PFSK-1 (cell line): ENCODE results near the gene TCF12.

Source experiments
- POLR2AphosphoS5 ChIP-seq: IDR thresholded peaks from 2 replicates; pipeline ENCODE4 v1.6.1; 2012; ENCODE audit warnings: low read depth, mild to moderate bottlenecking, control low read depth, low read length, moderate library complexity
- REST ChIP-seq, 2 experiments: IDR thresholded peaks; 2 replicates each; pipeline versions ENCODE4 v1.6.1 to v1.8.0; 2011 to 2012; ENCODE audit warnings: low read depth in 2 of 2, low read length in 2 of 2, control low read depth in 1 of 2, inconsistent platforms in 1 of 2, mild to moderate bottlenecking in 1 of 2, moderate library complexity in 1 of 2; ENCODE audit not compliant: insufficient read depth in 1 of 2
- SIN3A ChIP-seq: IDR thresholded peaks from 2 replicates; pipeline ENCODE4 v1.6.1; 2012; ENCODE audit warnings: mild to moderate bottlenecking, low read length, moderate library complexity, borderline replicate concordance; ENCODE audit not compliant: insufficient read depth

- TF ChIP-seq SIN3A: no peak
- TF ChIP-seq REST (IDR thresholded peaks at IDR 0.05; ENCODE audit: insufficient read depth in 1 of 2, low read depth in 2 of 2, low read length in 2 of 2): no peak
- no peak for TF ChIP-seq POLR2AphosphoS5
These were observed 274.7 kb downstream of the TCF12 start for GRCh38 chr15:57193161-57193560.
